GM12878 (cell line): ENCODE data around the gene ZSCAN9. TPM values are rescaled to one million over a fixed set of nuclear protein-coding genes. Genes with fewer than 3 reads are reported as not detected.

Experiments used
- BCL11A ChIP-seq: IDR thresholded peaks from 2 replicates; pipeline ENCODE4 v1.6.1; 2011; ENCODE audit warnings: low read depth, low read length
- BHLHE40 ChIP-seq, 2 experiments: fragments of 450-650 bp in 1 of 2; IDR thresholded peaks; 2 replicates each; pipeline ENCODE4 v1.6.1; 2011 to 2017; ENCODE audit warnings: low read depth in 2 of 2, borderline replicate concordance in 1 of 2, improper control_type of control experiment in 1 of 2, low read length in 1 of 2, mild to moderate bottlenecking in 1 of 2
- IRF3 ChIP-seq: fragments of 450-650 bp; IDR thresholded peaks from 2 replicates; pipeline ENCODE4 v1.6.1; 2014; ENCODE audit warnings: mild to moderate bottlenecking
- KAT2A ChIP-seq: conservative IDR thresholded peaks from 2 replicates; pipeline ENCODE4 v1.6.1; 2011; ENCODE audit warnings: low read depth, low read length; ENCODE audit not compliant: control insufficient read depth
- NR2F1 ChIP-seq: fragments of 450-650 bp; conservative IDR thresholded peaks from 2 replicates; pipeline ENCODE4 v1.6.1; 2017; ENCODE audit warnings: mild to moderate bottlenecking
- SMAD5 ChIP-seq: IDR thresholded peaks from 2 replicates; pipeline ENCODE4 v1.6.1; 2016; ENCODE audit warnings: antibody characterized with exemption, low read depth
- WRNIP1 ChIP-seq: IDR thresholded peaks from 2 replicates; pipeline ENCODE4 v1.6.1; 2011; ENCODE audit warnings: low read depth, low read length, improper control_type of control experiment, borderline replicate concordance
- polyA plus RNA-seq, 11 experiments: library from polyadenylated mRNA; depleted of rRNA in 4 of 11; unstranded in 6 of 11; stranded (reverse) in 5 of 11; fragments of >200 nt; fragmentation: Nextera tagmentation in 4 of 11; fragmentation: Illumina TruSeq in 1 of 11; extraction: Ambion mirVana in 4 of 11; extraction: Trizol in 1 of 11; gene quantifications; 1 replicate in 1 of 11; 2 replicates in 10 of 11; pipeline versions ENCODE4 v1.2.1 to v1.2.3, GENCODE V29; 2011 to 2016; ENCODE audit warnings: inconsistent platforms in 2 of 11, missing spikeins in 2 of 11, low read depth in 1 of 11
- total RNA-seq, 4 experiments: library from RNA; depleted of rRNA in 3 of 4; stranded (reverse); fragments of >200 nt in 3 of 4; fragmentation: Illumina TruSeq in 1 of 4; extraction: Trizol in 1 of 4; gene quantifications; 2 replicates each; pipeline versions ENCODE4 v1.2.1 to v1.2.3, GENCODE V29; 2013 to 2021
- TF ChIP-seq, protein P1 (sequence below): IDR thresholded peaks from 2 replicates; pipeline ENCODE4 v1.6.1; 2012; ENCODE audit warnings: low read depth, low read length, improper control_type of control experiment
- TF ChIP-seq, protein P2 (sequence below): fragments of 450-650 bp; IDR thresholded peaks from 2 replicates; pipeline ENCODE4 v1.6.1; 2018; ENCODE audit warnings: mild to moderate bottlenecking, low read depth, moderate library complexity; ENCODE audit not compliant: partially characterized antibody
- TF ChIP-seq, protein P3 (sequence below): fragments of 450-650 bp; IDR thresholded peaks from 2 replicates; pipeline ENCODE4 v1.6.1; 2016; ENCODE audit warnings: mild to moderate bottlenecking, moderate library complexity, borderline replicate concordance
- TF ChIP-seq, protein P4 (sequence below): fragments of 450-650 bp; formaldehyde crosslinking; IDR thresholded peaks from 2 replicates; pipeline ENCODE4 v1.4.0; 2022; ENCODE audit warnings: mild to moderate bottlenecking, moderate library complexity

ZSCAN9 gene
- total and polyA plus RNA-seq, 10 of the 15 experiments (the other 5 are each of a cell fraction or from before 2014, with no cell fraction given), result 8.1 to 28.7 (median 17.4) TPM

DNA sequence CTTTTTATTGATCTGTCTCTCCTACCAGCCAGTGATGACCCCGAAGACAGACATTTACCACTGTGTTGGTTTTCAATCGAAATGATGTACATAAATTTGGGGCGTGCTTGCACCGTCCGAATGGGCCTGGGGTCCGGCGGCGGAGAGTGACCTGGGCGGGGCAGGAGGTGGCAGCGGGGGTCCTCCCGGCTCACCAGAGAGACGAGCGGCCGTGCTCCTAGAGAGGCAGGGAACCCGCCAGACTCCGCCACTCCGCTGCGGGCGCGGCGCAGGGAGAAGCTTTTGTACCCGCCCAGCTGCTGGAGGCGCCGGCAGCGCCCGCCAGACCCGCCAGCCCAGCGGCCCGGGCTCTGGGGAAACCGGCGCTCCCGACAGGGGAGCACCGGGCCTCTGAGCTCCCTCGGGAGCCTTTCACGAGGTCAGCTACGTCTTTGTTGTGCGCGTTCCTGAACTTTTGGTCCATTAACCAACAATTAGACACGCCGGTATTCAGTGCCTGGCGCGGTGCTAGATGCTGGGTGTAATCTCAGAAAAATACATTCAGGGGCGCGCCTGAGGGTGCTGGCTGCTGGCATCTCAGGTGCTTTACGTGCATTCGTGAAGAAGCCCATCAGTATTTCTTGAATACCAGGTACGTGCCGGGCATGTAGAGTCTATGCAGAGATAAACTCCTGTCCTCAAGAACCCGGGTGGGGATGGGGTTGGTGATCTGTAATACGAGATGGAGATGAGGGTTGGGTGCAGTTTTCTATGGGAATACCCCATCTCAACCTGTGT is 56.4 kb downstream of the ZSCAN9 start, which contains the start of gene PGBD1 (continued):
- TF ChIP-seq, protein P1, sequence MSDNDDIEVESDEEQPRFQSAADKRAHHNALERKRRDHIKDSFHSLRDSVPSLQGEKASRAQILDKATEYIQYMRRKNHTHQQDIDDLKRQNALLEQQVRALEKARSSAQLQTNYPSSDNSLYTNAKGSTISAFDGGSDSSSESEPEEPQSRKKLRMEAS, result no peak
- TF ChIP-seq BCL11A, result no peak
- TF ChIP-seq SMAD5, result peak; percentile 46; the same call in 1 of the 2 replicates
- TF ChIP-seq NR2F1, result 0 out of 2 replicates have a peak, but pooled peaks have one; percentile 18
- no peak for TF ChIP-seq WRNIP1
- TF ChIP-seq BHLHE40 (IDR thresholded peaks at IDR 0.05; ENCODE audit: borderline replicate concordance in 1 of 2, low read depth in 2 of 2, low read length in 1 of 2), result peak in 1 of 2 experiments; percentile 23; a peak in 1 of 4 replicates
- no peak for TF ChIP-seq KAT2A
- TF ChIP-seq, protein P2, sequence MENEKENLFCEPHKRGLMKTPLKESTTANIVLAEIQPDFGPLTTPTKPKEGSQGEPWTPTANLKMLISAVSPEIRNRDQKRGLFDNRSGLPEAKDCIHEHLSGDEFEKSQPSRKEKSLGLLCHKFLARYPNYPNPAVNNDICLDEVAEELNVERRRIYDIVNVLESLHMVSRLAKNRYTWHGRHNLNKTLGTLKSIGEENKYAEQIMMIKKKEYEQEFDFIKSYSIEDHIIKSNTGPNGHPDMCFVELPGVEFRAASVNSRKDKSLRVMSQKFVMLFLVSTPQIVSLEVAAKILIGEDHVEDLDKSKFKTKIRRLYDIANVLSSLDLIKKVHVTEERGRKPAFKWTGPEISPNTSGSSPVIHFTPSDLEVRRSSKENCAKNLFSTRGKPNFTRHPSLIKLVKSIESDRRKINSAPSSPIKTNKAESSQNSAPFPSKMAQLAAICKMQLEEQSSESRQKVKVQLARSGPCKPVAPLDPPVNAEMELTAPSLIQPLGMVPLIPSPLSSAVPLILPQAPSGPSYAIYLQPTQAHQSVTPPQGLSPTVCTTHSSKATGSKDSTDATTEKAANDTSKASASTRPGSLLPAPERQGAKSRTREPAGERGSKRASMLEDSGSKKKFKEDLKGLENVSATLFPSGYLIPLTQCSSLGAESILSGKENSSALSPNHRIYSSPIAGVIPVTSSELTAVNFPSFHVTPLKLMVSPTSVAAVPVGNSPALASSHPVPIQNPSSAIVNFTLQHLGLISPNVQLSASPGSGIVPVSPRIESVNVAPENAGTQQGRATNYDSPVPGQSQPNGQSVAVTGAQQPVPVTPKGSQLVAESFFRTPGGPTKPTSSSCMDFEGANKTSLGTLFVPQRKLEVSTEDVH, result no peak
- TF ChIP-seq, protein P3, sequence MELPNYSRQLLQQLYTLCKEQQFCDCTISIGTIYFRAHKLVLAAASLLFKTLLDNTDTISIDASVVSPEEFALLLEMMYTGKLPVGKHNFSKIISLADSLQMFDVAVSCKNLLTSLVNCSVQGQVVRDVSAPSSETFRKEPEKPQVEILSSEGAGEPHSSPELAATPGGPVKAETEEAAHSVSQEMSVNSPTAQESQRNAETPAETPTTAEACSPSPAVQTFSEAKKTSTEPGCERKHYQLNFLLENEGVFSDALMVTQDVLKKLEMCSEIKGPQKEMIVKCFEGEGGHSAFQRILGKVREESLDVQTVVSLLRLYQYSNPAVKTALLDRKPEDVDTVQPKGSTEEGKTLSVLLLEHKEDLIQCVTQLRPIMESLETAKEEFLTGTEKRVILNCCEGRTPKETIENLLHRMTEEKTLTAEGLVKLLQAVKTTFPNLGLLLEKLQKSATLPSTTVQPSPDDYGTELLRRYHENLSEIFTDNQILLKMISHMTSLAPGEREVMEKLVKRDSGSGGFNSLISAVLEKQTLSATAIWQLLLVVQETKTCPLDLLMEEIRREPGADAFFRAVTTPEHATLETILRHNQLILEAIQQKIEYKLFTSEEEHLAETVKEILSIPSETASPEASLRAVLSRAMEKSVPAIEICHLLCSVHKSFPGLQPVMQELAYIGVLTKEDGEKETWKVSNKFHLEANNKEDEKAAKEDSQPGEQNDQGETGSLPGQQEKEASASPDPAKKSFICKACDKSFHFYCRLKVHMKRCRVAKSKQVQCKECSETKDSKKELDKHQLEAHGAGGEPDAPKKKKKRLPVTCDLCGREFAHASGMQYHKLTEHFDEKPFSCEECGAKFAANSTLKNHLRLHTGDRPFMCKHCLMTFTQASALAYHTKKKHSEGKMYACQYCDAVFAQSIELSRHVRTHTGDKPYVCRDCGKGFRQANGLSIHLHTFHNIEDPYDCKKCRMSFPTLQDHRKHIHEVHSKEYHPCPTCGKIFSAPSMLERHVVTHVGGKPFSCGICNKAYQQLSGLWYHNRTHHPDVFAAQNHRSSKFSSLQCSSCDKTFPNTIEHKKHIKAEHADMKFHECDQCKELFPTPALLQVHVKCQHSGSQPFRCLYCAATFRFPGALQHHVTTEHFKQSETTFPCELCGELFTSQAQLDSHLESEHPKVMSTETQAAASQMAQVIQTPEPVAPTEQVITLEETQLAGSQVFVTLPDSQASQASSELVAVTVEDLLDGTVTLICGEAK, result peak; percentile 35; the same call in 1 of the 2 replicates
- TF ChIP-seq, protein P4, sequence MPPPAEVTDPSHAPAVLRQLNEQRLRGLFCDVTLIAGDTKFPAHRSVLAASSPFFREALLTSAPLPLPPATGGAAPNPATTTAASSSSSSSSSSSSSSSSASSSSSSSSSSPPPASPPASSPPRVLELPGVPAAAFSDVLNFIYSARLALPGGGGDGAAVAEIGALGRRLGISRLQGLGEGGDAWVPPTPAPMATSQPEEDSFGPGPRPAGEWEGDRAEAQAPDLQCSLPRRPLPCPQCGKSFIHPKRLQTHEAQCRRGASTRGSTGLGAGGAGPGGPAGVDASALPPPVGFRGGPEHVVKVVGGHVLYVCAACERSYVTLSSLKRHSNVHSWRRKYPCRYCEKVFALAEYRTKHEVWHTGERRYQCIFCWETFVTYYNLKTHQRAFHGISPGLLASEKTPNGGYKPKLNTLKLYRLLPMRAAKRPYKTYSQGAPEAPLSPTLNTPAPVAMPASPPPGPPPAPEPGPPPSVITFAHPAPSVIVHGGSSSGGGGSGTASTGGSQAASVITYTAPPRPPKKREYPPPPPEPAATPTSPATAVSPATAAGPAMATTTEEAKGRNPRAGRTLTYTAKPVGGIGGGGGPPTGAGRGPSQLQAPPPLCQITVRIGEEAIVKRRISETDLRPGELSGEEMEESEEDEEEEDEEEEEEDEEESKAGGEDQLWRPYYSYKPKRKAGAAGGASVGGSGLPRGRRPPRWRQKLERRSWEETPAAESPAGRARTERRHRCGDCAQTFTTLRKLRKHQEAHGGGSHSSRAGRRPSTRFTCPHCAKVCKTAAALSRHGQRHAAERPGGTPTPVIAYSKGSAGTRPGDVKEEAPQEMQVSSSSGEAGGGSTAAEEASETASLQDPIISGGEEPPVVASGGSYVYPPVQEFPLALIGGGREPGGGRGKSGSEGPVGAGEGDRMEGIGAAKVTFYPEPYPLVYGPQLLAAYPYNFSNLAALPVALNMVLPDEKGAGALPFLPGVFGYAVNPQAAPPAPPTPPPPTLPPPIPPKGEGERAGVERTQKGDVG (CRISPR knock-in tag), result no peak
- TF ChIP-seq IRF3, result no peak
- TF ChIP-seq, all 136 proteins: peak for 17
